Esophagus squamous epithelium (tissue), 4 donors: ENCODE data around the gene MINDY4.

Experiments
- POLR2A ChIP-seq, 4 donors: fragments of 450-650 bp; IDR thresholded peaks; one replicate each; pipeline ENCODE4 v1.6.1; 2017; ENCODE audit warnings: antibody characterized with exemption in 4 of 4, mild to moderate bottlenecking in 4 of 4, moderate library complexity in 3 of 4
- TF ChIP-seq, protein P1 (sequence below), 6 experiments: fragments of 450-650 bp in 4 of 6; fragments of 200-600 bp in 2 of 6; sonication (generic) in 2 of 6; IDR thresholded peaks; one replicate each; pipeline ENCODE4 v1.5.1; 2016 to 2019; ENCODE audit warnings: antibody characterized with exemption in 6 of 6, mild to moderate bottlenecking in 4 of 6, moderate library complexity in 4 of 6

DNA sequence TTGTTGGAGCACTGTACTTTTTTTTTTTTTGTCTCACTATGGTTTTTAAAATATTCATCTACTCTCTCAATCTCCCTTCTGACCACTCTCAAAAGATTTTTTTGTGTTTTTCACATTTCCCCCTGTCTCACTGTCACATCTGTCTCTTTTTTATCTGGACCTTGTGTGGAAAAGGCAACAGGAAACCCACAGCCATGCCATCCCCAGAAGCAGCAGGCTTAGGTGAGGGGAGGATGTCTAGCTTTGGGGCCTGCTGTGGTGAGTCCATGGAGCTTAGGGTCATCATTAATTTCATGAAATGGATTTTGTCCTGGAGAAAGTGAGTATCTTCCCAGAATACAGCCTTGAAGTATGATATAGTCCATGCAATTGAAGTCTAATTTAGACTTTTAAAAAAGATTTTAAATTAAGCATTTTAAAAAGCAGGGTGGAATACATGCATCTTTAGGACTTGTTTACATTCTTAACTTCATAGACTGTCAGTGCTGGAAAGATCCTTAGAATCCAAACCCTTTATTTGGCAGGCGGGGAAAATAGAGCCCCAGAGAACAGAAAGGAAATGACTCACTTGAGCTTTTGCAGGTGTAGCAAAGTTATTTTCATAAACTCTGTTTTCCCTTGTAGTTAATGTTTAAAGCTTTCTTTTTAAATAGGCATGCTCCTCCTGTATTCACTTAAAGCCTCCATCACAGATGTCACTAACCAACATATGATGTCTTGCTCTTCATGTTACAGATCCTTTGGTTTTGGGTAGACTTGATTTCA, 25.1 kb downstream of the MINDY4 start:
- TF ChIP-seq POLR2A (IDR thresholded peaks at IDR 0.05): no peak
- TF ChIP-seq, protein P1, sequence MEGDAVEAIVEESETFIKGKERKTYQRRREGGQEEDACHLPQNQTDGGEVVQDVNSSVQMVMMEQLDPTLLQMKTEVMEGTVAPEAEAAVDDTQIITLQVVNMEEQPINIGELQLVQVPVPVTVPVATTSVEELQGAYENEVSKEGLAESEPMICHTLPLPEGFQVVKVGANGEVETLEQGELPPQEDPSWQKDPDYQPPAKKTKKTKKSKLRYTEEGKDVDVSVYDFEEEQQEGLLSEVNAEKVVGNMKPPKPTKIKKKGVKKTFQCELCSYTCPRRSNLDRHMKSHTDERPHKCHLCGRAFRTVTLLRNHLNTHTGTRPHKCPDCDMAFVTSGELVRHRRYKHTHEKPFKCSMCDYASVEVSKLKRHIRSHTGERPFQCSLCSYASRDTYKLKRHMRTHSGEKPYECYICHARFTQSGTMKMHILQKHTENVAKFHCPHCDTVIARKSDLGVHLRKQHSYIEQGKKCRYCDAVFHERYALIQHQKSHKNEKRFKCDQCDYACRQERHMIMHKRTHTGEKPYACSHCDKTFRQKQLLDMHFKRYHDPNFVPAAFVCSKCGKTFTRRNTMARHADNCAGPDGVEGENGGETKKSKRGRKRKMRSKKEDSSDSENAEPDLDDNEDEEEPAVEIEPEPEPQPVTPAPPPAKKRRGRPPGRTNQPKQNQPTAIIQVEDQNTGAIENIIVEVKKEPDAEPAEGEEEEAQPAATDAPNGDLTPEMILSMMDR (IDR thresholded peaks at IDR 0.05): no peak
